BJ (cell line): ENCODE results near the gene VWA5B1. TPM values are rescaled to one million over a fixed set of nuclear protein-coding genes. Genes with fewer than 3 reads are reported as not detected.

Experiments
- CTCF ChIA-PET: fragments of 350-600 bp; formaldehyde crosslinking; extraction: SDS; loops from one replicate; lab custom pipeline; 2021; ENCODE audit warnings: antibody characterized with exemption, inconsistent platforms; lab: Yijun Ruan, JAX
- POLR2A ChIA-PET: fragments of 300-600 bp; sonication (Branson Sonifier 250); formaldehyde crosslinking; extraction: SDS; loops from one replicate; lab custom pipeline; 2021; ENCODE audit warnings: antibody characterized with exemption; lab: Charles Lee
- DNase-seq: peaks from one replicate; pipeline ENCODE4 v3.0.0-alpha.2; 2011; ENCODE audit warnings: low read depth
- H3K27me3 ChIP-seq: 2 replicates; pipeline ENCODE4 v1.6.0; 2011; ENCODE audit warnings: low read length; ENCODE audit not compliant: control insufficient read depth, insufficient read depth
- H3K36me3 ChIP-seq: 2 replicates; pipeline ENCODE4 v1.5.1; 2011; ENCODE audit warnings: low read length; ENCODE audit not compliant: control insufficient read depth, insufficient read depth
- H3K4me3 ChIP-seq: 2 replicates; pipeline ENCODE4 v1.5.1; 2011; ENCODE audit warnings: low read depth, mild to moderate bottlenecking, control low read depth, low read length
- CTCF ChIP-seq: IDR thresholded peaks from 2 replicates; pipeline ENCODE4 v1.5.1; 2011; ENCODE audit warnings: low read depth, mild to moderate bottlenecking, control low read depth, inconsistent platforms, low read length, moderate library complexity; ENCODE audit not compliant: insufficient read depth
- polyA plus RNA-seq: library from polyadenylated mRNA; depleted of rRNA; stranded (reverse); fragments of >200 nt; gene quantifications from 2 replicates; pipeline ENCODE4 v1.2.3, GENCODE V29; 2011

Gene VWA5B1
- polyA plus RNA-seq, 1 experiment: not detected

- Histone ChIP-seq H3K27me3 (no peaks in the 10 kb centered on the region; the same call in 1 of the 2 replicates), H3K36me3 (no peaks in the 10 kb centered on the region), H3K4me3 (no peak overlapping the region)
- no peak for TF ChIP-seq CTCF
- CTCF ChIA-PET: no interaction called here
- POLR2A ChIA-PET: no interaction called here
- no peak for DNase-seq
Measured at GRCh38 chr1:20307026-20307425, 16.4 kb downstream of the VWA5B1 start.

- DNase-seq: no peak
- H3K4me3 ChIP-seq: no peak overlapping the region
- no peaks in the 10 kb centered on the region for H3K36me3 ChIP-seq
- TF ChIP-seq CTCF: no peak
- ChIA-PET POLR2A (no interaction called here), CTCF (no interaction called here)
- no peaks in the 10 kb centered on the region; the same call in 1 of the 2 replicates for H3K27me3 ChIP-seq
Measured at GRCh38 chr1:20308569-20308968, 17.9 kb downstream of the VWA5B1 start.

GRCh38 chr1:20311289-20311688, 20.6 kb downstream of the VWA5B1 start:
- TF ChIP-seq CTCF: no peak
- H3K36me3 ChIP-seq: no peaks in the 10 kb centered on the region
- H3K4me3 ChIP-seq: no peak overlapping the region
- no peak for DNase-seq
- ChIA-PET POLR2A (no interaction called here), CTCF (no interaction called here)
- H3K27me3 ChIP-seq: no peaks in the 10 kb centered on the region

GRCh38 chr1:20312310-20312709, 21.6 kb downstream of the VWA5B1 start:
- Histone ChIP-seq H3K36me3 (no peaks in the 10 kb centered on the region), H3K4me3 (no peak overlapping the region), H3K27me3 (no peaks in the 10 kb centered on the region)
- no peak for TF ChIP-seq CTCF
- POLR2A ChIA-PET: no interaction called here
- DNase-seq: no peak
- CTCF ChIA-PET: no interaction called here

- DNase-seq: no peak
- ChIA-PET CTCF (no interaction called here), POLR2A (no interaction called here)
- Histone ChIP-seq H3K36me3 (no peaks in the 10 kb centered on the region), H3K4me3 (no peak overlapping the region), H3K27me3 (no peaks in the 10 kb centered on the region)
- no peak for TF ChIP-seq CTCF
Measured at GRCh38 chr1:20312818-20313217, 22.1 kb downstream of the VWA5B1 start.
